GM12864 (cell line): Measurements from ENCODE around the gene C1QBP.

Experiments used
- DNase-seq: peaks from one replicate; pipeline ENCODE4 v3.0.0-alpha.2; 2011; ENCODE audit warnings: low read depth
- H3K4me3 ChIP-seq: 2 replicates; pipeline ENCODE4 v1.5.1; 2011; ENCODE audit warnings: mild to moderate bottlenecking, low read depth, low read length, control low read depth
- CTCF ChIP-seq: IDR thresholded peaks from 2 replicates; pipeline ENCODE4 v1.5.1; 2011; ENCODE audit warnings: low read depth, mild to moderate bottlenecking, moderate library complexity, low read length, control low read depth, inconsistent platforms; ENCODE audit errors: missing control alignments

The C1QBP gene

DNA sequence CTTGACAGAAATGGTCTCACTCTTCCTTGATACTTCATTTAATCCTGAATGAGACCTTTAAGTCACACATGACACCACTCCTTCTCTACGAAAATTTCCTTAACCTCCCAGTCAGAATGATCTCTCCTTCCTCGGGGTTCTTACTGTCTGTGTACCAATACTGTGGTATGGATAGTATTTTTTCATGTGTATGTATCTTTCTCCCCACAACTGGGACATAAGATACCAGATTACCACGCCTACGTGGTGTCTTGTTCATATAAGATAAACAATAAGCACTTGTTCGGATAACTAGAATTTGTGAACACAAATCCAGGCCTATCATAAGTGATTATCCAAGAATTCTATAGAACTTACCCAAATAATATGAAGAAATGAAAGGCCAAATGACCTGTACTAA is 30.8 kb downstream of the C1QBP start:
- DNase-seq: no peak
- H3K4me3 ChIP-seq: no peak overlapping the region
- no peak for TF ChIP-seq CTCF

DNA sequence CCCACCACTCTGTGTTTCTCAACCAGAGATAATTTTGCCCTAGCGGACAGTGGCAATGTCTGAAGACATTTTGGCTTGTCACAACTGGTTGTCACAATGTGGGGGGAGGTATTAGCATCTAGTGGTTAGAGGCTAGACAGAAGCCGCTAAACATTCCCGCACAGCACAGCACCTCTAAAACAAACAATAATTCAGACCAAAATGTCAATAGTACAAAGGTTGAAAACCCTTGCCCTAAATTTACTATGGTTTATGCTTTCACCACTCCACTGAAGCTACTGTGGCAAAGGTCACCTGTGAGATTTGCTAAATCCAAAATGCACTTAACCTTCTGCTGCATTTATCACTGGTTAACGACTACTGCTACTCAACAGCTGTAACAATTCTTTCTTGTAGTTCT is 33.6 kb downstream of the C1QBP start:
- DNase-seq: no peak
- no peak for TF ChIP-seq CTCF
- no peak overlapping the region for H3K4me3 ChIP-seq

DNA sequence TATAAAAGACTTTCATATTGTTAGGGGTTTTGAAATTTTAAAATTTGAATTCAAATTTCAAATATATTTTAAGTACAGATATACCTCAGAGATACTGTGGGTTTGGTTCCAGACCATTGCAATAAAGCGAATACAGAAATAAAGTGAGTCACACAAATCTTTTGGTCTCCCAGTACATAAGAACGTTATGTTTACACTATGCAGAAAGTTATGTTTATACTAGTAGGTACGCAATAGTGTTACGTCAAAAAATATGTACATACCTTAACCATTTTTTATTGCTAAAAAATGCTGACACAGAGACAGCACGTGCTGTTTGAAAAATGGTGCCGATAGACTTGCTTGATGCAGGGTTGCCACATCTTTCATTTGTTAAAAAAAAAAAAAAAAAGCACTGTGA is 39.2 kb downstream of the C1QBP start:
- no peak for DNase-seq
- no peak for TF ChIP-seq CTCF
- no peak overlapping the region for H3K4me3 ChIP-seq

GRCh38 chr17:5396612-5397011 is 42.3 kb downstream of the C1QBP start:
- no peak for TF ChIP-seq CTCF
- DNase-seq: no peak
- H3K4me3 ChIP-seq: no peak overlapping the region

DNA sequence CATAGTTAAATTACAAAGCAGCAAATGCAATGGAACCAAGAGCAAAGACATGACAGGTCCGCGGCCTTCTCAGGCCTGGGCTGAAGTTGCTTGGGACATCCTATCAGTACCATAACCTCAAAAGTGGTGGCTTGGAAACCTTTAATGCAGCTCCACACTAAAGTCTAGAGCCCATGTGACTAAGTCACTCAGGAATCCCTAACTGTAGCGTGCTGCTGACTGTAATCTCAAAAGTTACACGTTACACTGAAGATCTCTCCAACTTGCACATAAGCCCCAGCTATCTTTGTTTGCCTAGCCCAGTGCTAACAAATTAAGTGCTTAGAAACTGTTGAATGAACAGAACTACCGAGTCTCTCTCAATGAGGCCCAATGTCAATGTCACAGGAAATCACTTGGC is 47.3 kb downstream of the C1QBP start:
- no peak overlapping the region for H3K4me3 ChIP-seq
- no peak for DNase-seq
- TF ChIP-seq CTCF: no peak
